Cardiac muscle cell (in vitro differentiated cells and primary cell): Measurements from ENCODE around the gene MBD5. TPM values are rescaled to one million over a fixed set of nuclear protein-coding genes. Genes with fewer than 3 reads are reported as not detected.

ENCODE experiments used
- DNase-seq, 2 donors: peaks; one replicate each; pipeline versions ENCODE4 v3.0.0 to v3.0.0-alpha.2; 2010 to 2017; ENCODE audit warnings: low read depth in 1 of 2, low spot score in 1 of 2
- H3K27ac ChIP-seq: fragments of 200-600 bp; sonication (generic); 2 replicates; pipeline ENCODE4 v1.5.1; 2016
- H3K27me3 ChIP-seq: fragments of 200-600 bp; sonication (generic); 2 replicates; pipeline ENCODE4 v1.6.0; 2016; ENCODE audit warnings: control low read depth
- H3K36me3 ChIP-seq: fragments of 200-600 bp; sonication (generic); 2 replicates; pipeline ENCODE4 v1.5.1; 2016; ENCODE audit warnings: control low read depth
- H3K4me1 ChIP-seq: fragments of 200-600 bp; sonication (generic); 2 replicates; pipeline ENCODE4 v1.8.1; 2017; ENCODE audit warnings: low read depth, mild to moderate bottlenecking, mixed run types
- H3K4me3 ChIP-seq: fragments of 200-600 bp; sonication (generic); 2 replicates; pipeline ENCODE4 v1.5.1; 2016; ENCODE audit warnings: mild to moderate bottlenecking
- H3K9me3 ChIP-seq: fragments of 200-600 bp; sonication (generic); 2 replicates; pipeline ENCODE4 v1.5.1; 2017; ENCODE audit warnings: low read depth, mild to moderate bottlenecking, control low read depth
- polyA plus RNA-seq: library from polyadenylated mRNA; unstranded; fragments of >200 nt; fragmentation: Nextera tagmentation; extraction: Ambion mirVana; gene quantifications from 2 replicates; pipeline ENCODE4 v1.2.1, GENCODE V29; 2016
- total RNA-seq: library from RNA; depleted of rRNA; stranded (reverse); fragments of >200 nt; gene quantifications from 2 replicates; pipeline ENCODE4 v1.2.3, GENCODE V29; 2016
- TF ChIP-seq, protein P1 (sequence below): IDR thresholded peaks from 2 replicates; pipeline ENCODE4 v1.5.1; 2012; ENCODE audit warnings: low read depth, mild to moderate bottlenecking, low read length

MBD5 gene
- total and polyA plus RNA-seq, 2 experiments from 2014 or later = 44.5 to 45.6 TPM

DNA sequence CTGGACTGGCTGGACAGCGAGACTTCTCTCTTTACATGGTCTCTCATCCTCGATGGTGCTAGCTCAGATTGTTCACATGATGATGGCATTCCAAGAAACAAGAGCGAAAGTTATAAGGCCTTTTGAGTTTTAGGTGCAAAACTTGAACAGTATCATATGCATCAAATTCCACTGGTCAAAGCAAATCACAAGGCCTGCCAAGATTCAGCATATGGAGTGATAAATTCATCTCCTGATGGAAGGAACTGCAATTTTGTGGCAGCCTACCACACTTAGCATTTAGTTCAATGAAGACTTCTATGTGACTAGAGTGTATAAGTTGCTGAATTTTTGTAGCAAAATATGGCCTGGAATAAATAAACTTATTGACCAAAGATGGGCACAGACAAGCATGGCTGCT lies 429.6 kb downstream of the MBD5 start:
- Histone ChIP-seq H3K36me3 (no peaks in the 10 kb centered on the region), H3K4me3 (no peak overlapping the region), H3K27me3 (no peaks in the 10 kb centered on the region), H3K27ac (no peak overlapping the region), H3K9me3 (no peaks in the 10 kb centered on the region), H3K4me1 (no peaks in the 10 kb centered on the region)
- DNase-seq = no peak
- TF ChIP-seq, protein P1, sequence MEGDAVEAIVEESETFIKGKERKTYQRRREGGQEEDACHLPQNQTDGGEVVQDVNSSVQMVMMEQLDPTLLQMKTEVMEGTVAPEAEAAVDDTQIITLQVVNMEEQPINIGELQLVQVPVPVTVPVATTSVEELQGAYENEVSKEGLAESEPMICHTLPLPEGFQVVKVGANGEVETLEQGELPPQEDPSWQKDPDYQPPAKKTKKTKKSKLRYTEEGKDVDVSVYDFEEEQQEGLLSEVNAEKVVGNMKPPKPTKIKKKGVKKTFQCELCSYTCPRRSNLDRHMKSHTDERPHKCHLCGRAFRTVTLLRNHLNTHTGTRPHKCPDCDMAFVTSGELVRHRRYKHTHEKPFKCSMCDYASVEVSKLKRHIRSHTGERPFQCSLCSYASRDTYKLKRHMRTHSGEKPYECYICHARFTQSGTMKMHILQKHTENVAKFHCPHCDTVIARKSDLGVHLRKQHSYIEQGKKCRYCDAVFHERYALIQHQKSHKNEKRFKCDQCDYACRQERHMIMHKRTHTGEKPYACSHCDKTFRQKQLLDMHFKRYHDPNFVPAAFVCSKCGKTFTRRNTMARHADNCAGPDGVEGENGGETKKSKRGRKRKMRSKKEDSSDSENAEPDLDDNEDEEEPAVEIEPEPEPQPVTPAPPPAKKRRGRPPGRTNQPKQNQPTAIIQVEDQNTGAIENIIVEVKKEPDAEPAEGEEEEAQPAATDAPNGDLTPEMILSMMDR = no peak

DNA sequence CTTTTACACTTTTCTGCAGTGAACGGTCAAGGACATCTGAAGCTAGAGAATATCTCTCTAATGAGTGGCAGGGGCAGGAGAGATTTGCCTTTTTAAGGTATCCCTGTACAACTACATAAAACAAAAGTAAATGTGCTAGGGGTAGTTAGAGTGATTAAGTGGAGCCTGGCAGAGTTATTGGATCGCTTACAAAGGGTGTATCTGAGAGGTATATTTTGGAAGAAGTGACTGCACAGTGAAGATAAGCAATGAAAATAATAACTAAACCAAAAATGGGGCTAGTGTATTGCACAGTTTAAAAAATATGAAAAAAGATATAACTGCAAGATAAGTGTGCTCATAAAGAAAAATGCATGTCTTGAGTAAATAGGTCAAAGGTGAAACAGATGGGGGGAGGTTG lies 430.2 kb downstream of the MBD5 start:
- Histone ChIP-seq H3K9me3 (no peaks in the 10 kb centered on the region), H3K36me3 (no peaks in the 10 kb centered on the region), H3K27ac (no peak overlapping the region), H3K4me1 (no peaks in the 10 kb centered on the region), H3K4me3 (no peak overlapping the region), H3K27me3 (no peaks in the 10 kb centered on the region)
- no peak for DNase-seq
- TF ChIP-seq, protein P1 = no peak

GRCh38 chr2:148455791-148456190 lies 434.9 kb downstream of the MBD5 start:
- Histone ChIP-seq H3K27ac (no peak overlapping the region), H3K36me3 (no peaks in the 10 kb centered on the region), H3K27me3 (no peaks in the 10 kb centered on the region), H3K4me1 (no peaks in the 10 kb centered on the region), H3K9me3 (no peaks in the 10 kb centered on the region), H3K4me3 (no peak overlapping the region)
- TF ChIP-seq, protein P1 = no peak
- no peak for DNase-seq

DNA sequence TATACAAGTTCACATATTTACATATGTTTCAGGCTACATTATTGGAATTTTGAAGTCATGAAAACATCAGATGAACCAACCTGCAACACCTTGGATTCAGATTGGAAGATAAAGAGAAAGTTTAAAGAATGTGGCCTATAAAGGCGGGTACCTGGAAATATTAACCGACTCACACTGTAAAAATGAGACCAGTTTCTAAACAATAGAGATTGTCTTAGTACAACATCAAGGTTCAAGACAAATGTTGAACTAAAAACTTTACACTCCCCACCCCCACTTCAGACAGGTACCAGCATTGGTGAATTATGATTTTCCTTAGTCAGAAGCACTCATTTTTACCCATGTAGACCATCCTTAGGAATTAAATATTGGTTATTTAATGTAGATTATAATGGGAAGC lies 437.3 kb downstream of the MBD5 start:
- TF ChIP-seq, protein P1 = no peak
- H3K4me3 ChIP-seq = no peak overlapping the region
- no peaks in the 10 kb centered on the region for H3K4me1 ChIP-seq
- DNase-seq = no peak
- H3K27ac ChIP-seq = no peak overlapping the region
- no peaks in the 10 kb centered on the region for H3K36me3 ChIP-seq
- H3K9me3 ChIP-seq = no peaks in the 10 kb centered on the region
- H3K27me3 ChIP-seq = no peaks in the 10 kb centered on the region

- Histone ChIP-seq H3K27ac (no peak overlapping the region), H3K4me3 (no peak overlapping the region), H3K36me3 (no peaks in the 10 kb centered on the region), H3K27me3 (no peaks in the 10 kb centered on the region), H3K9me3 (no peaks in the 10 kb centered on the region), H3K4me1 (no peaks in the 10 kb centered on the region)
- TF ChIP-seq, protein P1 = no peak
- no peak for DNase-seq
These were observed 438.5 kb downstream of the MBD5 start for GRCh38 chr2:148459377-148459778.

DNA sequence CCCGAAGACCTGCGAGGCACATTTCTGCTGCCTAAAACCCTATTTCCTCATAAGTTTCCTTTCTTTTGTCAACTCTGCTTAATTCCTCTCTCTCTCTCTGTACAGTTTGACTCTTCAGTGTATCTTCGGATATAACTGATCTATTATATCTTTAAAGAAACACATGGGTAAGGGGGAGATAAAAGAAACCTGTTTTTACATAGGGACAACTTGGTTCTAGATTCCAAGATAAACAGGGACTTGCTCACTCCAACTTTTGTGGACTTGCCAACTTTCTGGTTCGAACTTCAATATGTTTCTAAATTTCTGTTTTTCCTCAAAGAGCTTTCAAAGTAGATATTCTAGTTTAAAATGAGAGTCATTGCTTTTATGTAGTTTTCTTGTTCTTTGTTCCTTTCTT lies 441.0 kb downstream of the MBD5 start:
- Histone ChIP-seq H3K4me3 (no peak overlapping the region), H3K9me3 (no peaks in the 10 kb centered on the region), H3K27ac (no peak overlapping the region), H3K36me3 (peaks cover 9% of the 10 kb centered on the region), H3K27me3 (no peaks in the 10 kb centered on the region), H3K4me1 (no peaks in the 10 kb centered on the region)
- no peak for DNase-seq
- TF ChIP-seq, protein P1 = no peak
